HG03095 (cell line): Measurements from ENCODE around the gene LRIF1.
"Not testable (repeated sequence)": the region's sequence is repeated elsewhere in the genome, so short reads cannot be mapped to it uniquely, and the experiment has no call there.

Experiments used
- ATAC-seq: cut with Tn5 transposase; IDR thresholded peaks from one replicate; pipeline ENCODE4 v1.9.1; 2021; ENCODE audit warnings: moderate library complexity; ENCODE audit not compliant: unreplicated experiment

Gene LRIF1

GRCh38 chr1:110952031-110952430 is 11.7 kb downstream of the LRIF1 start:
- ATAC-seq, result no peak

- no peak for ATAC-seq
These were observed 12.6 kb downstream of the LRIF1 start for GRCh38 chr1:110951161-110951560.

- no peak for ATAC-seq
These were observed 15.5 kb downstream of the LRIF1 start for GRCh38 chr1:110948038-110948810.

GRCh38 chr1:110945626-110946025 is 18.1 kb downstream of the LRIF1 start:
- ATAC-seq, result no peak

- ATAC-seq, result no peak
These were observed 18.9 kb downstream of the LRIF1 start for GRCh38 chr1:110944806-110945205.

- no peak for ATAC-seq
These were observed 27.2 kb downstream of the LRIF1 start for GRCh38 chr1:110936567-110936966.

GRCh38 chr1:110931097-110931496 is 32.6 kb downstream of the LRIF1 start:
- not testable (repeated sequence) for ATAC-seq

GRCh38 chr1:110928904-110929303 is 34.8 kb downstream of the LRIF1 start:
- ATAC-seq, result no peak

GRCh38 chr1:110928191-110928590 is 35.5 kb downstream of the LRIF1 start:
- ATAC-seq, result no peak

GRCh38 chr1:110927484-110928075 is 36.1 kb downstream of the LRIF1 start:
- no peak for ATAC-seq

GRCh38 chr1:110921953-110922352 is 41.8 kb downstream of the LRIF1 start:
- no peak for ATAC-seq

- ATAC-seq, result no peak
These were observed 45.7 kb downstream of the LRIF1 start for GRCh38 chr1:110918016-110918415.

GRCh38 chr1:110916669-110917306 is 46.9 kb downstream of the LRIF1 start:
- no peak for ATAC-seq

- ATAC-seq, result no peak
These were observed 47.5 kb downstream of the LRIF1 start for GRCh38 chr1:110916274-110916668.

- no peak for ATAC-seq
These were observed 47.9 kb downstream of the LRIF1 start for GRCh38 chr1:110915804-110916203.

- ATAC-seq, result no peak
These were observed 49.0 kb downstream of the LRIF1 start for GRCh38 chr1:110914676-110915075.

- ATAC-seq, result no peak
These were observed 50.9 kb downstream of the LRIF1 start for GRCh38 chr1:110912784-110913183.

GRCh38 chr1:110903853-110904500 is 59.7 kb downstream of the LRIF1 start:
- ATAC-seq, result no peak

- no peak for ATAC-seq
These were observed 60.8 kb downstream of the LRIF1 start for GRCh38 chr1:110902820-110903463.

- no peak for ATAC-seq
These were observed 64.3 kb downstream of the LRIF1 start for GRCh38 chr1:110899458-110899843.
